H1 (cell line): ENCODE measurements around the gene HNRNPM. TPM values are rescaled to one million over a fixed set of nuclear protein-coding genes. Genes with fewer than 3 reads are reported as not detected.

Source experiments
- CTCF ChIA-PET: fragments of 300-600 bp; sonication (Branson Sonifier 250); formaldehyde crosslinking; loops from one replicate; lab custom pipeline; 2021; ENCODE audit not compliant: partially characterized antibody; lab: Charles Lee
- POLR2A ChIA-PET: fragments of 300-600 bp; sonication (Branson Sonifier 250); formaldehyde crosslinking; loops from one replicate; lab custom pipeline; 2021; ENCODE audit warnings: inconsistent platforms; ENCODE audit not compliant: partially characterized antibody; lab: Charles Lee
- DNase-seq, 2 experiments: peaks; one replicate each; pipeline versions ENCODE4 v3.0.0 to v3.0.0-alpha.2; 2010 to 2022; ENCODE audit warnings: low spot score in 2 of 2, low read depth in 1 of 2, mixed read lengths in 1 of 2
- FAIRE-seq: peaks from 2 replicates; lab custom pipeline; 2011; peaks lifted over from hg19 to GRCh38; lab: Jason Lieb, UNC
- H2AFZ ChIP-seq: 2 replicates; pipeline ENCODE4 v1.8.1; 2012; ENCODE audit warnings: low read length, inconsistent platforms
- H2AK5ac ChIP-seq: 2 replicates; pipeline ENCODE4 v1.6.1; 2013; ENCODE audit warnings: low read depth, low read length
- H2BK120ac ChIP-seq: replicated peaks from 2 replicates; pipeline ENCODE3; 2013; ENCODE audit warnings: low read depth, low read length, inconsistent platforms
- H2BK12ac ChIP-seq: 2 replicates; pipeline ENCODE4 v1.6.1; 2013; ENCODE audit warnings: low read depth, low read length
- H2BK15ac ChIP-seq: 2 replicates; pipeline ENCODE4 v1.6.1; 2013; ENCODE audit warnings: low read length
- H2BK20ac ChIP-seq: 2 replicates; pipeline ENCODE4 v1.6.1; 2013; ENCODE audit warnings: low read length
- H2BK5ac ChIP-seq: 2 replicates; pipeline ENCODE4 v1.6.1; 2013; ENCODE audit warnings: low read depth, low read length
- H3K14ac ChIP-seq: 2 replicates; pipeline ENCODE4 v1.6.1; 2013; ENCODE audit warnings: inconsistent platforms; ENCODE audit not compliant: insufficient read length
- H3K18ac ChIP-seq: 2 replicates; pipeline ENCODE4 v1.6.1; 2013; ENCODE audit warnings: low read length; ENCODE audit errors: extremely low read depth
- H3K23ac ChIP-seq: 2 replicates; pipeline ENCODE4 v1.6.1; 2013; ENCODE audit warnings: inconsistent platforms; ENCODE audit not compliant: insufficient read length
- H3K23me2 ChIP-seq: 2 replicates; pipeline ENCODE4 v1.6.1; 2013; ENCODE audit warnings: low read depth, low read length
- H3K27ac ChIP-seq: 2 replicates; pipeline ENCODE4 v1.6.1; 2011; ENCODE audit warnings: low read depth, low read length, inconsistent platforms
- H3K27me3 ChIP-seq, 4 experiments: replicated peaks in 1 of 4; 1 replicate in 1 of 4; 2 replicates in 3 of 4; pipeline versions ENCODE4 v1.6.1 to v1.8.1; 2011 to 2013; ENCODE audit warnings: low read length in 3 of 4, mild to moderate bottlenecking in 3 of 4, inconsistent platforms in 2 of 4, mixed read lengths in 2 of 4, moderate library complexity in 1 of 4; ENCODE audit not compliant: control insufficient read depth in 3 of 4, insufficient read depth in 3 of 4; ENCODE audit errors: extremely low read depth in 1 of 4
- H3K36me3 ChIP-seq, 4 experiments: 2 replicates each; pipeline versions ENCODE4 v1.6.1 to v1.8.1; 2011 to 2013; ENCODE audit warnings: mild to moderate bottlenecking in 4 of 4, low read length in 3 of 4, moderate library complexity in 2 of 4, control low read depth in 1 of 4, inconsistent platforms in 1 of 4; ENCODE audit not compliant: insufficient read depth in 4 of 4, control insufficient read depth in 2 of 4
- H3K4ac ChIP-seq: replicated peaks from 2 replicates; pipeline ENCODE3; 2013; ENCODE audit warnings: low read length, low read depth, mixed read lengths, inconsistent platforms; ENCODE audit not compliant: insufficient read length
- H3K4me1 ChIP-seq, 4 experiments: replicated peaks in 1 of 4; 1 replicate in 1 of 4; 2 replicates in 3 of 4; pipeline versions ENCODE4 v1.6.1 to v1.8.1; 2011 to 2013; ENCODE audit warnings: low read length in 3 of 4, inconsistent platforms in 2 of 4, mixed read lengths in 1 of 4; ENCODE audit not compliant: insufficient read depth in 4 of 4, control insufficient read depth in 3 of 4
- H3K4me2 ChIP-seq, 2 experiments: 2 replicates each; pipeline versions ENCODE4 v1.6.1 to v1.8.1; 2011 to 2013; ENCODE audit warnings: low read depth in 2 of 2, low read length in 2 of 2, control low read depth in 1 of 2, inconsistent platforms in 1 of 2, mild to moderate bottlenecking in 1 of 2; ENCODE audit not compliant: insufficient read depth in 1 of 2
- H3K4me3 ChIP-seq, 4 experiments: fragments of 200-600, 300-600 bp in 1 of 4; sonication (generic), shearing (Covaris generic), sonication (Bioruptor Twin) in 1 of 4; 2 replicates each; pipeline versions ENCODE4 v1.5.1 to v1.8.1; 2011 to 2016; ENCODE audit warnings: low read length in 4 of 4, low read depth in 3 of 4, control low read depth in 2 of 4, inconsistent platforms in 2 of 4, mild to moderate bottlenecking in 2 of 4, mixed read lengths in 1 of 4, moderate library complexity in 1 of 4; ENCODE audit not compliant: insufficient read depth in 2 of 4; ENCODE audit errors: extremely low read depth in 1 of 4
- H3K56ac ChIP-seq: replicated peaks from 2 replicates; pipeline ENCODE3; 2013; ENCODE audit warnings: low read depth, mild to moderate bottlenecking, mixed read lengths, low read length, inconsistent platforms; ENCODE audit not compliant: insufficient read length
- H3K79me1 ChIP-seq: 2 replicates; pipeline ENCODE4 v1.6.1; 2013; ENCODE audit warnings: low read depth, low read length, control low read depth
- H3K79me2 ChIP-seq, 2 experiments: 2 replicates each; pipeline versions ENCODE4 v1.6.1 to v1.8.1; 2012 to 2013; ENCODE audit warnings: low read length in 2 of 2, mild to moderate bottlenecking in 2 of 2, inconsistent platforms in 1 of 2; ENCODE audit not compliant: insufficient read depth in 2 of 2, control insufficient read depth in 1 of 2
- H3K9ac ChIP-seq, 4 experiments: replicated peaks in 1 of 4; 1 replicate in 1 of 4; 2 replicates in 3 of 4; pipeline versions ENCODE4 v1.6.1 to v1.8.1; 2011 to 2013; ENCODE audit warnings: low read depth in 3 of 4, low read length in 3 of 4, control low read depth in 2 of 4, mild to moderate bottlenecking in 2 of 4, moderate library complexity in 2 of 4, inconsistent platforms in 1 of 4; ENCODE audit errors: extremely low read depth in 1 of 4
- H3K9me3 ChIP-seq, 2 experiments: 2 replicates each; pipeline versions ENCODE4 v1.6.1 to v1.8.1; 2012 to 2013; ENCODE audit warnings: mild to moderate bottlenecking in 2 of 2, moderate library complexity in 2 of 2, control low read depth in 1 of 2, inconsistent platforms in 1 of 2, low read depth in 1 of 2, low read length in 1 of 2, mixed read lengths in 1 of 2; ENCODE audit not compliant: insufficient read depth in 2 of 2
- H4K20me1 ChIP-seq, 2 experiments: replicated peaks in 1 of 2; 2 replicates each; pipeline versions ENCODE3 to v1.8.1; 2011 to 2013; ENCODE audit warnings: inconsistent platforms in 2 of 2, low read length in 2 of 2, mild to moderate bottlenecking in 1 of 2; ENCODE audit not compliant: insufficient read depth in 2 of 2, control insufficient read depth in 1 of 2
- H4K5ac ChIP-seq: 2 replicates; pipeline ENCODE4 v1.6.1; 2013; ENCODE audit warnings: low read length, low read depth, mixed read lengths, inconsistent platforms; ENCODE audit not compliant: insufficient read length
- H4K8ac ChIP-seq: 2 replicates; pipeline ENCODE4 v1.8.0; 2013; ENCODE audit warnings: mild to moderate bottlenecking, moderate library complexity, low read length, inconsistent platforms; ENCODE audit not compliant: insufficient read depth; ENCODE audit errors: extremely low read depth
- H4K91ac ChIP-seq: replicated peaks from 2 replicates; pipeline ENCODE3; 2013; ENCODE audit warnings: low read length, mixed read lengths, inconsistent platforms; ENCODE audit not compliant: insufficient read length
- ASH2L ChIP-seq: fragments of 200-600, 300-600 bp; sonication (generic); IDR thresholded peaks from one replicate; pipeline ENCODE4 v1.7.1; 2017; ENCODE audit warnings: low read length
- CBX5 ChIP-seq: fragments of 300-800, 300-1000 bp; sonication (generic); IDR thresholded peaks from 2 replicates; pipeline ENCODE4 v1.7.1; 2016; ENCODE audit warnings: antibody characterized with exemption, low read length, low read depth
- POLR2A ChIP-seq, 2 experiments: IDR thresholded peaks; 1 replicate in 1 of 2; 2 replicates in 1 of 2; pipeline ENCODE4 v1.6.1; 2011; ENCODE audit warnings: low read depth in 2 of 2, low read length in 2 of 2, mild to moderate bottlenecking in 2 of 2; ENCODE audit errors: control extremely low read depth in 1 of 2
- SP2 ChIP-seq: IDR thresholded peaks from 2 replicates; pipeline ENCODE4 v1.6.1; 2012; ENCODE audit warnings: mild to moderate bottlenecking, low read length, inconsistent platforms
- whole genome bisulfite sequencing, 2 experiments: shearing (Covaris generic) in 1 of 2; methylation state at CpG; one replicate each; pipeline versions ENCODE4 v1.1.6 to v1.1.7; 2013 to 2015; ENCODE audit warnings: low lambda C conversion rate in 2 of 2, mixed read lengths in 2 of 2, inconsistent platforms in 1 of 2, low coverage in 1 of 2, missing lambda C conversion rate in 1 of 2; ENCODE audit not compliant: insufficient replicate concordance in 2 of 2, insufficient coverage in 1 of 2, insufficient read length in 1 of 2; ENCODE audit errors: extremely low coverage in 1 of 2, missing lambda C conversion rate in 1 of 2; 5-methylcytosine and 5-hydroxymethylcytosine counted together
- polyA plus RNA-seq, 7 experiments: library from polyadenylated mRNA; depleted of rRNA in 3 of 7; stranded (reverse) in 5 of 7; unstranded in 2 of 7; fragments of >200 nt in 5 of 7; fragments of 200-250 nt in 2 of 7; gene quantifications; 1 replicate in 5 of 7; 2 replicates in 1 of 7; 4 replicates in 1 of 7; pipeline versions ENCODE4 v1.2.1 to v1.2.3, GENCODE V29; 2011 to 2013; ENCODE audit warnings: missing spikeins in 2 of 7, mixed read lengths in 2 of 7
- total RNA-seq: library from RNA; stranded (reverse); fragmentation: NEBNext Ultra II Directional; extraction: Animal tissue kit (Norgen Biotek cat#: 25700); gene quantifications from 2 replicates; pipeline ENCODE4 v1.2.1, GENCODE V29; 2021

HNRNPM gene
- total and polyA plus RNA-seq, 2 of the 8 experiments (the other 6 are each of a cell fraction or from before 2014, with no cell fraction given) = 375 to 474 TPM

- Histone ChIP-seq H4K20me1 (peaks cover 5 to 27% of the 10 kb centered on the region in 2 experiments), H3K14ac (no peak overlapping the region), H3K23ac (no peak overlapping the region), H3K27me3 (no peaks in the 10 kb centered on the region), H3K56ac (no peak overlapping the region), H3K4me3 (no peak overlapping the region), H3K9me3 (no peaks in the 10 kb centered on the region), H2BK15ac (no peak overlapping the region), H3K9ac (no peak overlapping the region), H3K36me3 (peaks cover 0 to 18% (median 10%) of the 10 kb centered on the region in 4 experiments; a peak in 5 of 8 replicates), H2BK12ac (no peak overlapping the region), H4K5ac (no peak overlapping the region), H4K8ac (no peak overlapping the region), H3K79me2 (peaks cover 0 to 16% of the 10 kb centered on the region in 2 experiments; a peak in 1 of 4 replicates), H3K4ac (no peak overlapping the region), H2BK20ac (no peak overlapping the region), H2BK120ac (no peak overlapping the region), H3K4me2 (no peak overlapping the region), H2BK5ac (no peak overlapping the region), H3K4me1 (no peaks in the 10 kb centered on the region; a peak in 3 of 7 replicates), H3K27ac (no peak overlapping the region), H3K23me2 (no peaks in the 10 kb centered on the region), H2AFZ (no peak overlapping the region), H2AK5ac (no peak overlapping the region), H4K91ac (no peak overlapping the region), H3K18ac (no peak overlapping the region), H3K79me1 (peaks cover 15% of the 10 kb centered on the region)
- TF ChIP-seq SP2 (no peak), POLR2A (IDR thresholded peaks at IDR 0.05; ENCODE audit: control extremely low read depth in 1 of 2, low read depth in 2 of 2, low read length in 2 of 2) (no peak), CBX5 (no peak), ASH2L (no peak)
- DNase-seq (no peak), FAIRE-seq (no peak)
- POLR2A ChIA-PET = interaction anchor here (0.6 to 3.0 kb wide), 3 partner anchors 11 to 45 kb away, joined by 3 to 9 read pairs (median 5); no protein-coding TSS in a partner anchor
- CTCF ChIA-PET = interaction anchor here (1.0 to 3.5 kb wide), 2 partner anchors 7 to 12 kb away, joined by 3 to 11 read pairs; partner anchors contain the start of gene MARCHF2
- 95% methylated on average over 15 of the region's 21 CpGs; no CpG with 5 or more reads in 1 of the 2 experiments for WGBS, 2 experiments
Observed at GRCh38 chr19:8401981-8402411, 42.8 kb upstream of the HNRNPM start.
